ENCODE measurements around the gene SH2D2A.

Gene SH2D2A

GRCh38 chr1:156813298-156813697 lies 3.4 kb downstream of the SH2D2A start:
- peak overlapping the region; percentile 53 to 68 (median 61) for H3K4me3 ChIP-seq (ENCODE audit: low read depth in 1 of 5, low read length in 5 of 5)
- no peaks in the 10 kb centered on the region for H3K9me3 ChIP-seq (ENCODE audit: control insufficient read depth in 5 of 5, low read length in 5 of 5)
- H3K4me1 ChIP-seq (ENCODE audit: control insufficient read depth in 5 of 5, insufficient read depth in 5 of 5, low read length in 5 of 5), result peaks cover 8 to 41% (median 40%) of the 10 kb centered on the region in 5 donors
- no peaks in the 10 kb centered on the region for H3K27me3 ChIP-seq (ENCODE audit: control insufficient read depth in 5 of 5, insufficient read depth in 4 of 5, low read length in 5 of 5)
- peak overlapping the region in 2 of 5 donors; percentile 56 to 62 for H3K9ac ChIP-seq (ENCODE audit: low read length in 5 of 5)
- H3K27ac ChIP-seq (ENCODE audit: low read depth, low read length), result no peak overlapping the region
- H3K36me3 ChIP-seq (ENCODE audit: control insufficient read depth in 5 of 5, insufficient read depth in 5 of 5, low read length in 5 of 5), result no peaks in the 10 kb centered on the region

- Histone ChIP-seq H3K36me3 (ENCODE audit: control insufficient read depth in 5 of 5, insufficient read depth in 5 of 5, low read length in 5 of 5) (no peaks in the 10 kb centered on the region), H3K27me3 (ENCODE audit: control insufficient read depth in 5 of 5, insufficient read depth in 4 of 5, low read length in 5 of 5) (no peaks in the 10 kb centered on the region), H3K9me3 (ENCODE audit: control insufficient read depth in 5 of 5, low read length in 5 of 5) (no peaks in the 10 kb centered on the region), H3K4me1 (ENCODE audit: control insufficient read depth in 5 of 5, insufficient read depth in 5 of 5, low read length in 5 of 5) (peaks cover 8 to 43% (median 40%) of the 10 kb centered on the region in 5 donors), H3K4me3 (ENCODE audit: low read depth in 1 of 5, low read length in 5 of 5) (no peak overlapping the region), H3K9ac (ENCODE audit: low read length in 5 of 5) (no peak overlapping the region), H3K27ac (ENCODE audit: low read depth, low read length) (no peak overlapping the region)
Observed at GRCh38 chr1:156812293-156812990, 4.2 kb downstream of the SH2D2A start.

DNA sequence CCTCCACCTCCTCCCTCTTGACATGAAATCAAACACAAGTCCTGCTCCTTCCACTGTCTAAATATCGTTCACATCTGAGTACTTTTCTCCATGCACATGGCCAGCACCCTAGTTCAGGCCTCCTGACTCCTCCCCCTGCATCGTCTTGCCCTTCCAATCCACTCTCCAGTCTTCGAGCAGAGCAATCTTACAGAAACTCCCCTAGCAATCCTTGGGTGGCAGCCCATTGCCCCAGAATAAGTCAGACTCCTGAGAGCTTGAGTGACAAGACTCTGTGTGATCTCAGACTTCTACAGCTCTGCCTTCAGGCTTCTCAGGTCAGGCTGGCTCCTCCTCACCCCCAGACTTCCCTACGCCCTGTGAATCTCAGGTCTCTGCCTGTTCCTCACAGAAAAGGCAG lies 5.5 kb downstream of the SH2D2A start:
- H3K9ac ChIP-seq (ENCODE audit: low read length in 5 of 5), result no peak overlapping the region
- H3K27ac ChIP-seq (ENCODE audit: low read depth, low read length), result no peak overlapping the region
- H3K4me3 ChIP-seq (ENCODE audit: low read depth in 1 of 5, low read length in 5 of 5), result no peak overlapping the region
- no peaks in the 10 kb centered on the region for H3K36me3 ChIP-seq (ENCODE audit: control insufficient read depth in 5 of 5, insufficient read depth in 5 of 5, low read length in 5 of 5)
- H3K9me3 ChIP-seq (ENCODE audit: control insufficient read depth in 5 of 5, low read length in 5 of 5), result no peaks in the 10 kb centered on the region
- no peaks in the 10 kb centered on the region for H3K27me3 ChIP-seq (ENCODE audit: control insufficient read depth in 5 of 5, insufficient read depth in 4 of 5, low read length in 5 of 5)
- H3K4me1 ChIP-seq (ENCODE audit: control insufficient read depth in 5 of 5, insufficient read depth in 5 of 5, low read length in 5 of 5), result peaks cover 11 to 45% (median 39%) of the 10 kb centered on the region in 5 donors

- H3K27me3 ChIP-seq (ENCODE audit: control insufficient read depth in 5 of 5, insufficient read depth in 4 of 5, low read length in 5 of 5), result no peaks in the 10 kb centered on the region
- H3K4me3 ChIP-seq (ENCODE audit: low read depth in 1 of 5, low read length in 5 of 5), result no peak overlapping the region
- H3K4me1 ChIP-seq (ENCODE audit: control insufficient read depth in 5 of 5, insufficient read depth in 5 of 5, low read length in 5 of 5), result peaks cover 10 to 41% (median 38%) of the 10 kb centered on the region in 5 donors
- H3K36me3 ChIP-seq (ENCODE audit: control insufficient read depth in 5 of 5, insufficient read depth in 5 of 5, low read length in 5 of 5), result no peaks in the 10 kb centered on the region
- H3K9ac ChIP-seq (ENCODE audit: low read length in 5 of 5), result no peak overlapping the region
- no peak overlapping the region for H3K27ac ChIP-seq (ENCODE audit: low read depth, low read length)
- no peaks in the 10 kb centered on the region for H3K9me3 ChIP-seq (ENCODE audit: control insufficient read depth in 5 of 5, low read length in 5 of 5)
Observed at GRCh38 chr1:156809711-156810366, 6.8 kb downstream of the SH2D2A start.

DNA sequence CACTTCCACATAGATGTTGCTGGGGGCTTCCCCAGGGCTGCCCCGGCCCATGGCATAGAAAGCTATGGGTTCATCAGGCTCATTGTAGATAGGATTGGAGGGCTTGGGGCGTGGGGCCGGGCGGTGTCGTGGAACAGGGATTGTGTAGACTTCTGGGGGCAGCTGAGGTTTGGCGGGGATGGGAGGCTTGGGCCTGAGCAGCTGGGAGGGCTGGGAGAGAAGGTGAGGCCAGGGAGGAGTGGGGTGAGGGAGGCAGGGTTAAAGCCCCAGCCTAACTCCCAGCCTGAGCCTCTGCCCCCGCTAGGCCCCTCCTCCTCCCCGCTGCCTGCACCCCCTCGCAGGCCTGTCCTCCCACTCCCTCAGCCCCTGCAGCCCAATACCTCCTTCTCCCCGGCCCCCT lies 7.4 kb downstream of the SH2D2A start:
- no peak overlapping the region for H3K27ac ChIP-seq (ENCODE audit: low read depth, low read length)
- no peak overlapping the region for H3K9ac ChIP-seq (ENCODE audit: low read length in 5 of 5)
- H3K9me3 ChIP-seq (ENCODE audit: control insufficient read depth in 5 of 5, low read length in 5 of 5), result no peaks in the 10 kb centered on the region
- no peak overlapping the region for H3K4me3 ChIP-seq (ENCODE audit: low read depth in 1 of 5, low read length in 5 of 5)
- H3K27me3 ChIP-seq (ENCODE audit: control insufficient read depth in 5 of 5, insufficient read depth in 4 of 5, low read length in 5 of 5), result no peaks in the 10 kb centered on the region
- no peaks in the 10 kb centered on the region for H3K36me3 ChIP-seq (ENCODE audit: control insufficient read depth in 5 of 5, insufficient read depth in 5 of 5, low read length in 5 of 5)
- peaks cover 9 to 39% (median 35%) of the 10 kb centered on the region in 5 donors for H3K4me1 ChIP-seq (ENCODE audit: control insufficient read depth in 5 of 5, insufficient read depth in 5 of 5, low read length in 5 of 5)

GRCh38 chr1:156808186-156809030 lies 8.2 kb downstream of the SH2D2A start:
- Histone ChIP-seq H3K4me1 (ENCODE audit: control insufficient read depth in 5 of 5, insufficient read depth in 5 of 5, low read length in 5 of 5) (peaks cover 9 to 36% (median 30%) of the 10 kb centered on the region in 5 donors), H3K27ac (ENCODE audit: low read depth, low read length) (no peak overlapping the region)

DNA sequence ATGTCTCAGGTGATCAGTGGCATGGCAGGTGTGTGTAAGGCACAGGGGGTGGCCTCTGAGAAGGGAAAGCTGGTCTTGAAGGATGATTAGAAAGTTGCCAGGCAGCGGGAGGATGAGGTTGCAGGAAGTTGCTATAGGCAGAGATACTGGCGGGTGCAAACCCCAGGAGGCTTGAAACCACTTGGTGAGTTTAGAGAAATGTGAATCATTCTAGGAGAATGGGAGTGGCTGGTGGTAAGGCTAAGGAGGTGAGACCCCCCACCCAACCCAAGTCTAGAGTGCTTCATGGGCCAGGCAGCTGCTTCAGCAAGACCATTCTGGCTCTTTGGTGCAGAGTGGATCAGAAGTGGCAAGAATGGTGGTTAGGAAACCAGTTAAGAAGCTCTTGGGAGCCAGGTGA lies 9.0 kb downstream of the SH2D2A start:
- Histone ChIP-seq H3K9me3 (ENCODE audit: control insufficient read depth in 5 of 5, low read length in 5 of 5) (no peaks in the 10 kb centered on the region), H3K36me3 (ENCODE audit: control insufficient read depth in 5 of 5, insufficient read depth in 5 of 5, low read length in 5 of 5) (no peaks in the 10 kb centered on the region), H3K4me1 (ENCODE audit: control insufficient read depth in 5 of 5, insufficient read depth in 5 of 5, low read length in 5 of 5) (peaks cover 9 to 34% (median 27%) of the 10 kb centered on the region in 5 donors)

More at GRCh38 chr1:156808186-156809030, 8.2 kb downstream of the SH2D2A start:
- Histone ChIP-seq H3K9ac (ENCODE audit: low read length in 5 of 5) (no peak overlapping the region), H3K4me3 (ENCODE audit: low read depth in 1 of 5, low read length in 5 of 5) (no peak overlapping the region), H3K27me3 (ENCODE audit: control insufficient read depth in 5 of 5, insufficient read depth in 4 of 5, low read length in 5 of 5) (no peaks in the 10 kb centered on the region), H3K9me3 (ENCODE audit: control insufficient read depth in 5 of 5, low read length in 5 of 5) (no peaks in the 10 kb centered on the region), H3K36me3 (ENCODE audit: control insufficient read depth in 5 of 5, insufficient read depth in 5 of 5, low read length in 5 of 5) (no peaks in the 10 kb centered on the region)

DNA sequence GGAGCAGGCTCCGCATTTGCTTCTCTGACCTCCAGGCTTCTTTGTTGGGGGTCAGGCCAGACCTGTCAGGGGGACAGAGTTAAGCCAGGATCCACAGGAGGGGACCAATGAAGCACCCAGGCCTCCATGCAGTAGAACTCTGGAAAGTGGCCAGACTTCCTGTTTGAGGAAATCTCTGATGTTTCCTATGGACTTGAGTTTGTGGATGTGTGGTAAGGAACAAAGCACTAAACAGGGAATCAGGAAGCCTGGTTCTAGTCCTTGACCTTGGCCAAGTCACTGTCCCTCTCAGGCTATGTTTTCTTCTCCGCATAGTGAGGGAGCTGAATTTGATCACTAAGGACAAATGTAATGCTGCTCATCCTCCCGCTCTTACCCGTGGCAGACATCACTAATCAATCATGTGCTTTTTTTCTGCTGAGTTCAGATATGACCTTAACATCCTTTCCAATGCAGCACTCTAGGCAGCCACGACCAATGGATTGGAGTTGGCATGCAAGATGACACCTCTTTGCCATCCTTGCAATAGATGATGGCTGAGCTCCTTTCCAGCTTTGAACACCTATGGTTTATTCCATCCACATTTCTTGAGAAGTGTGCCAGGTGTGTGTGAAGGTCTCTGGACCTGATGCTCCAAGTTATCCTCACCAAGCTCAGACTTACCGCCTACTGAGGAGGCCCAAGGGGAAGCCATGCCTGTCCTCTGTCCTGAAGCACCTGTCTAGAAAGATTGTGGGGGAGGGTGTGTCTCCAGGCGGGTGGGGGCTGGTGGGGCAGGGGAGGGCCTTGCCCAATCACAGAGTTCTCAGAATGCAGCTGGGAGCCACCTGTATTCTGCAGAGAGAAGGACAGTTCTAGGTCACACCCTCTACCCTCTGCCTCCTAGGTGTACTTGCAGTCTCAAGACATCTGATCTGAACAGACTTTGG lies 9.9 kb downstream of the SH2D2A start:
- peaks cover 9 to 36% (median 29%) of the 10 kb centered on the region in 5 donors for H3K4me1 ChIP-seq (ENCODE audit: control insufficient read depth in 5 of 5, insufficient read depth in 5 of 5, low read length in 5 of 5)
- no peak overlapping the region for H3K9ac ChIP-seq (ENCODE audit: low read length in 5 of 5)
- peaks cover 0 to 3% (median 1%) of the 10 kb centered on the region in 5 donors for H3K36me3 ChIP-seq (ENCODE audit: control insufficient read depth in 5 of 5, insufficient read depth in 5 of 5, low read length in 5 of 5)
- H3K27ac ChIP-seq (ENCODE audit: low read depth, low read length), result no peak overlapping the region
- no peaks in the 10 kb centered on the region for H3K27me3 ChIP-seq (ENCODE audit: control insufficient read depth in 5 of 5, insufficient read depth in 4 of 5, low read length in 5 of 5)
- H3K9me3 ChIP-seq (ENCODE audit: control insufficient read depth in 5 of 5, low read length in 5 of 5), result no peaks in the 10 kb centered on the region
- H3K4me3 ChIP-seq (ENCODE audit: low read depth in 1 of 5, low read length in 5 of 5), result no peak overlapping the region

More for the DNA sequence above, 9.0 kb downstream of the SH2D2A start:
- no peak overlapping the region for H3K9ac ChIP-seq (ENCODE audit: low read length in 5 of 5)
- no peaks in the 10 kb centered on the region for H3K27me3 ChIP-seq (ENCODE audit: control insufficient read depth in 5 of 5, insufficient read depth in 4 of 5, low read length in 5 of 5)
- H3K27ac ChIP-seq (ENCODE audit: low read depth, low read length), result no peak overlapping the region
- no peak overlapping the region for H3K4me3 ChIP-seq (ENCODE audit: low read depth in 1 of 5, low read length in 5 of 5)

DNA sequence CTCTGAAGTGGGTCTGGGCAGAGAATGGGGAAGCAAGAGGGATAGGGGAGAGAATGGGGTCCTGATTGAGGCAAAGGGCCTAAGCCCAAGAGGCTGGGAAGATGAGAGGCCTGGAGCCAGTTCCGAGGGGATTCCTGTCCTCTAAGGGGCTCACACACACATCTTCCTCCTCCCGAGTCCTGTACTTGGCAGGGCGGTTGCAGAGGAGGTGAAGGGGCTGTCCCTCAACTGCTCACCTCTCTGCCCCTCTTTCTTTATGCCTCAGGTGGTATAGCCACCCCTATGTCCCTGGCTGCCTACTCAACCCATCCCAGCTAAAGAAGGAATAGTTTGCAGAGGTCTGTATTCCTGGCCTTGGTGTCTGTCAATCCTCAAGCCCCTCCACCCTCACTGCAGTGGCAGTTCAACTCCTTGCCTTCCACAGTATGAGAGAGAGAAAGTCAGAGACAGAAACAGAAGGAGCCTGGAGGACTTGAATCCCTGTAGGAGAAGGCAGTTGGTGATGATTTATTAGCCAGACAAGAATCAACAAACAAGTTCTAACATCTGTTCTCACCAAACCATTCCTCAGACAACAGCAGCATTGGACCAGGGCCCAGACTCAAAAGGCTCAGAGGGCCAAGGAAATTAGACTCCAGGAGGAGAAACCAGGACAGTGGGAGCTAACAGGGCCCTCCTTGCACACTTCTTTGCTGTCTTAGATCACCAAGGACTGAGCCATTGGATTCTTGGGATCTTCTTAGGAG lies 10.7 kb downstream of the SH2D2A start:
- no peaks in the 10 kb centered on the region for H3K27me3 ChIP-seq (ENCODE audit: control insufficient read depth in 5 of 5, insufficient read depth in 4 of 5, low read length in 5 of 5)
- peaks cover under 1 to 11% (median 9%) of the 10 kb centered on the region in 5 donors for H3K36me3 ChIP-seq (ENCODE audit: control insufficient read depth in 5 of 5, insufficient read depth in 5 of 5, low read length in 5 of 5)
- no peak overlapping the region for H3K27ac ChIP-seq (ENCODE audit: low read depth, low read length)
- H3K4me1 ChIP-seq (ENCODE audit: control insufficient read depth in 5 of 5, insufficient read depth in 5 of 5, low read length in 5 of 5), result peaks cover 9 to 44% (median 38%) of the 10 kb centered on the region in 5 donors
- H3K4me3 ChIP-seq (ENCODE audit: low read depth in 1 of 5, low read length in 5 of 5), result no peak overlapping the region
- no peaks in the 10 kb centered on the region for H3K9me3 ChIP-seq (ENCODE audit: control insufficient read depth in 5 of 5, low read length in 5 of 5)
- no peak overlapping the region for H3K9ac ChIP-seq (ENCODE audit: low read length in 5 of 5)
